K562 (cell line): ENCODE results near the gene MYO1A. TPM values are rescaled to one million over a fixed set of nuclear protein-coding genes. Genes with fewer than 3 reads are reported as not detected.
A peak's percentile ranks its signal among the peaks of the same experiment; 100 is the strongest.

Experiments used
- CREM ChIP-seq: IDR thresholded peaks from 2 replicates; pipeline ENCODE4 v1.6.1; 2014; ENCODE audit warnings: antibody characterized with exemption, low read depth
- ERF ChIP-seq: fragments of 450-650 bp; formaldehyde crosslinking; IDR thresholded peaks from 2 replicates; pipeline ENCODE4 v1.4.0; 2020; ENCODE audit warnings: mild to moderate bottlenecking, mixed read lengths
- FOS ChIP-seq: IDR thresholded peaks from 3 replicates; pipeline ENCODE4 v1.6.1; 2011; ENCODE audit not compliant: insufficient read length; ENCODE audit errors: extremely low read depth
- MBD1 ChIP-seq: fragments of 250-450 bp; sonication (Bioruptor Pico); IDR thresholded peaks from 2 replicates; pipeline ENCODE4 v1.8.0; 2022; ENCODE audit warnings: inconsistent platforms
- MEF2A ChIP-seq: IDR thresholded peaks from 2 replicates; pipeline ENCODE4 v1.6.1; 2011; ENCODE audit warnings: low read depth, mild to moderate bottlenecking, low read length, moderate library complexity; ENCODE audit not compliant: control insufficient read depth
- MYC ChIP-seq, 2 experiments: fragments of 250-450 bp in 1 of 2; sonication (Bioruptor Pico) in 1 of 2; IDR thresholded peaks; 2 replicates each; pipeline versions ENCODE4 v1.5.1 to v1.6.1; 2012 to 2021; ENCODE audit warnings: low read depth in 2 of 2, borderline replicate concordance in 1 of 2, improper control_type of control experiment in 1 of 2, low read length in 1 of 2, mild to moderate bottlenecking in 1 of 2, moderate library complexity in 1 of 2
- ZNF655 ChIP-seq: fragments of 250-450 bp; sonication (Bioruptor Pico); IDR thresholded peaks from 2 replicates; pipeline ENCODE4 v1.5.0; 2021
- ZNF764 ChIP-seq: fragments of 250-450 bp; sonication (Bioruptor Pico); IDR thresholded peaks from 2 replicates; pipeline ENCODE4 v1.4.0; 2020; ENCODE audit warnings: low read depth, mild to moderate bottlenecking, moderate library complexity
- polyA plus RNA-seq, 8 experiments: library from polyadenylated mRNA; depleted of rRNA in 4 of 8; stranded (reverse) in 5 of 8; unstranded in 3 of 8; fragments of >200 nt; fragmentation: Nextera tagmentation in 2 of 8; fragmentation: Illumina TruSeq in 1 of 8; extraction: Ambion mirVana in 2 of 8; extraction: Trizol in 1 of 8; gene quantifications; 2 replicates each; pipeline versions ENCODE4 v1.2.1 to v1.2.3, GENCODE V29; 2011 to 2014; ENCODE audit warnings: inconsistent platforms in 1 of 8, missing spikeins in 1 of 8
- total RNA-seq, 7 experiments: library from RNA; depleted of rRNA in 6 of 7; stranded (reverse); fragments of >200 nt in 6 of 7; fragmentation: Illumina TruSeq in 2 of 7; extraction: Trizol in 2 of 7; gene quantifications; 2 replicates each; pipeline versions ENCODE4 v1.2.1 to v1.2.3, GENCODE V29; 2011 to 2021; ENCODE audit warnings: low replicate concordance in 1 of 7
- TF ChIP-seq, protein P1 (sequence below), 2 experiments: fragments of 450-650 bp; IDR thresholded peaks; 2 replicates each; pipeline ENCODE4 v1.6.1; 2016
- TF ChIP-seq, protein P2 (sequence below): fragments of 200-400 bp; formaldehyde crosslinking; IDR thresholded peaks from 2 replicates; pipeline ENCODE4 v1.6.1; 2017; ENCODE audit warnings: mild to moderate bottlenecking, low read depth, low read length, moderate library complexity
- TF ChIP-seq, protein P3 (sequence below): fragments of 250-450 bp; sonication (Bioruptor Pico); IDR thresholded peaks from 2 replicates; pipeline ENCODE4 v1.5.1; 2021; ENCODE audit warnings: mild to moderate bottlenecking
- TF ChIP-seq, protein P4 (sequence below): fragments of 250-450 bp; sonication (Bioruptor Pico); IDR thresholded peaks from 2 replicates; pipeline ENCODE4 v1.8.0; 2021; ENCODE audit warnings: moderate library complexity, mild to moderate bottlenecking, inconsistent platforms
- TF ChIP-seq, protein P5 (sequence below): fragments of 450-650 bp; formaldehyde crosslinking; IDR thresholded peaks from 2 replicates; pipeline ENCODE4 v1.4.0; 2020; ENCODE audit warnings: mild to moderate bottlenecking, moderate library complexity

MYO1A gene
- total and polyA plus RNA-seq, 9 of the 15 experiments (the other 6 are each of a cell fraction or from before 2014, with no cell fraction given): 0.03 to 0.29 (median 0.14) TPM; not detected in 2

DNA sequence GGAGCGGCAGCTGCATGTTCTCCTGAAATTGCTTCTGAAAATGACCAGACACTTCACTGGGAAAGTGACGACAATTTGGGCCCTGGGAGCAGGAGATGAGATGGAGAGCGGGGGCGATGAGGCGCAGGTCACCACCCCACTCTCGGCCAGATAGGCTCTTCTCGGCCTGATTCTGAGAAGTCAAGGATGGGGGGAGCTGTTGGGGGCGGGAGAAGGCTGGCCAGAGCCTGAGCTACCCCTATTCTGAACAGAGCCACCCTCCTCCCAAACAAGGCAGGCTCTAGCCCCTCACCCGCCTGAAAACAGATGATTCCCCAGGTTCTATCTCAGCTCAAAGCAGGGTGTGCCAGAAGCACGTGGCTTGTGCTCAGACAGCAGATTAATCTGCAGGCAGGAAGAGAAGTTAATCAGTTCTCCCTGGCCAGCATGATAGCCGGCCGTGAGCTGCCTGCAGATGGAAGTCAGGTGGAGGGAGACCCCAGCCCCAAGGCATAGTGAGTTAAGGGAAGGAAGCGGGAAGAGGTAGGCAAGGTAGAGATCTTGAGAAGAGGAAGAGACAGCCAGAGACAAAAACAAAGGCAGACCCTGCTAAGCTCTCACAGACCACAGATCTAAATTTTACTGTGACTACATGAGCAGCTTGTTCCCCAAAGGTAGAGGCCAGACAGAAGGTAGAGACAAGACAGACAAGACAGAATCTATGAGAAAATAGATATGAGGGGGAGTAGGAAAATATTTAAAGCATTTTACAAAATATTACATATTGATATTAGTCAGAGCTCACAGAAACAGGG, 22.7 kb downstream of the MYO1A start (continued):
- TF ChIP-seq ZNF655 (CRISPR knock-in tag) (no peak), MEF2A (no peak), CREM (peak; percentile 66), MYC (IDR thresholded peaks at IDR 0.05; ENCODE audit: low read depth, low read length) (peak; percentile 86), MYC (CRISPR knock-in tag; IDR thresholded peaks at IDR 0.05; ENCODE audit: borderline replicate concordance, low read depth) (0 out of 2 replicates have a peak, but pooled peaks have one; percentile 19), ZNF764 (CRISPR knock-in tag) (no peak), MBD1 (CRISPR knock-in tag) (no peak), FOS (no peak), ERF (CRISPR knock-in tag) (no peak)
- TF ChIP-seq, protein P1, sequence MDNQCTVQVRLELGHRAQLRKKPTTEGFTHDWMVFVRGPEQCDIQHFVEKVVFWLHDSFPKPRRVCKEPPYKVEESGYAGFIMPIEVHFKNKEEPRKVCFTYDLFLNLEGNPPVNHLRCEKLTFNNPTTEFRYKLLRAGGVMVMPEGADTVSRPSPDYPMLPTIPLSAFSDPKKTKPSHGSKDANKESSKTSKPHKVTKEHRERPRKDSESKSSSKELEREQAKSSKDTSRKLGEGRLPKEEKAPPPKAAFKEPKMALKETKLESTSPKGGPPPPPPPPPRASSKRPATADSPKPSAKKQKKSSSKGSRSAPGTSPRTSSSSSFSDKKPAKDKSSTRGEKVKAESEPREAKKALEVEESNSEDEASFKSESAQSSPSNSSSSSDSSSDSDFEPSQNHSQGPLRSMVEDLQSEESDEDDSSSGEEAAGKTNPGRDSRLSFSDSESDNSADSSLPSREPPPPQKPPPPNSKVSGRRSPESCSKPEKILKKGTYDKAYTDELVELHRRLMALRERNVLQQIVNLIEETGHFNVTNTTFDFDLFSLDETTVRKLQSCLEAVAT (IDR thresholded peaks at IDR 0.05): no peak
- TF ChIP-seq, protein P2, sequence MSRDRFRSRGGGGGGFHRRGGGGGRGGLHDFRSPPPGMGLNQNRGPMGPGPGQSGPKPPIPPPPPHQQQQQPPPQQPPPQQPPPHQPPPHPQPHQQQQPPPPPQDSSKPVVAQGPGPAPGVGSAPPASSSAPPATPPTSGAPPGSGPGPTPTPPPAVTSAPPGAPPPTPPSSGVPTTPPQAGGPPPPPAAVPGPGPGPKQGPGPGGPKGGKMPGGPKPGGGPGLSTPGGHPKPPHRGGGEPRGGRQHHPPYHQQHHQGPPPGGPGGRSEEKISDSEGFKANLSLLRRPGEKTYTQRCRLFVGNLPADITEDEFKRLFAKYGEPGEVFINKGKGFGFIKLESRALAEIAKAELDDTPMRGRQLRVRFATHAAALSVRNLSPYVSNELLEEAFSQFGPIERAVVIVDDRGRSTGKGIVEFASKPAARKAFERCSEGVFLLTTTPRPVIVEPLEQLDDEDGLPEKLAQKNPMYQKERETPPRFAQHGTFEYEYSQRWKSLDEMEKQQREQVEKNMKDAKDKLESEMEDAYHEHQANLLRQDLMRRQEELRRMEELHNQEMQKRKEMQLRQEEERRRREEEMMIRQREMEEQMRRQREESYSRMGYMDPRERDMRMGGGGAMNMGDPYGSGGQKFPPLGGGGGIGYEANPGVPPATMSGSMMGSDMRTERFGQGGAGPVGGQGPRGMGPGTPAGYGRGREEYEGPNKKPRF: no peak
- TF ChIP-seq, protein P3, sequence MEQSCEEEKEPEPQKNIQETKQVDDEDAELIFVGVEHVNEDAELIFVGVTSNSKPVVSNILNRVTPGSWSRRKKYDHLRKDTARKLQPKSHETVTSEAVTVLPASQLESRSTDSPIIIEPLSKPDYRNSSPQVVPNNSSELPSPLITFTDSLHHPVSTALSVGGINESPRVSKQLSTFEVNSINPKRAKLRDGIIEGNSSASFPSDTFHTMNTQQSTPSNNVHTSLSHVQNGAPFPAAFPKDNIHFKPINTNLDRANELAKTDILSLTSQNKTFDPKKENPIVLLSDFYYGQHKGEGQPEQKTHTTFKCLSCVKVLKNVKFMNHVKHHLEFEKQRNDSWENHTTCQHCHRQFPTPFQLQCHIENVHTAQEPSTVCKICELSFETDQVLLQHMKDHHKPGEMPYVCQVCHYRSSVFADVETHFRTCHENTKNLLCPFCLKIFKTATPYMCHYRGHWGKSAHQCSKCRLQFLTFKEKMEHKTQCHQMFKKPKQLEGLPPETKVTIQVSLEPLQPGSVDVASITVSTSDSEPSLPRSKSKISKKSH (CRISPR knock-in tag): no peak
- TF ChIP-seq, protein P4, sequence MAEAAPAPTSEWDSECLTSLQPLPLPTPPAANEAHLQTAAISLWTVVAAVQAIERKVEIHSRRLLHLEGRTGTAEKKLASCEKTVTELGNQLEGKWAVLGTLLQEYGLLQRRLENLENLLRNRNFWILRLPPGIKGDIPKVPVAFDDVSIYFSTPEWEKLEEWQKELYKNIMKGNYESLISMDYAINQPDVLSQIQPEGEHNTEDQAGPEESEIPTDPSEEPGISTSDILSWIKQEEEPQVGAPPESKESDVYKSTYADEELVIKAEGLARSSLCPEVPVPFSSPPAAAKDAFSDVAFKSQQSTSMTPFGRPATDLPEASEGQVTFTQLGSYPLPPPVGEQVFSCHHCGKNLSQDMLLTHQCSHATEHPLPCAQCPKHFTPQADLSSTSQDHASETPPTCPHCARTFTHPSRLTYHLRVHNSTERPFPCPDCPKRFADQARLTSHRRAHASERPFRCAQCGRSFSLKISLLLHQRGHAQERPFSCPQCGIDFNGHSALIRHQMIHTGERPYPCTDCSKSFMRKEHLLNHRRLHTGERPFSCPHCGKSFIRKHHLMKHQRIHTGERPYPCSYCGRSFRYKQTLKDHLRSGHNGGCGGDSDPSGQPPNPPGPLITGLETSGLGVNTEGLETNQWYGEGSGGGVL (CRISPR knock-in tag): no peak
- TF ChIP-seq, protein P5, sequence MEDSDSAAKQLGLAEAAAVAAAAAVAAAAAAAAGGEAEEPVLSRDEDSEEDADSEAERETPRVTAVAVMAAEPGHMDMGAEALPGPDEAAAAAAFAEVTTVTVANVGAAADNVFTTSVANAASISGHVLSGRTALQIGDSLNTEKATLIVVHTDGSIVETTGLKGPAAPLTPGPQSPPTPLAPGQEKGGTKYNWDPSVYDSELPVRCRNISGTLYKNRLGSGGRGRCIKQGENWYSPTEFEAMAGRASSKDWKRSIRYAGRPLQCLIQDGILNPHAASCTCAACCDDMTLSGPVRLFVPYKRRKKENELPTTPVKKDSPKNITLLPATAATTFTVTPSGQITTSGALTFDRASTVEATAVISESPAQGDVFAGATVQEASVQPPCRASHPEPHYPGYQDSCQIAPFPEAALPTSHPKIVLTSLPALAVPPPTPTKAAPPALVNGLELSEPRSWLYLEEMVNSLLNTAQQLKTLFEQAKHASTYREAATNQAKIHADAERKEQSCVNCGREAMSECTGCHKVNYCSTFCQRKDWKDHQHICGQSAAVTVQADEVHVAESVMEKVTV (CRISPR knock-in tag): no peak
